WTC11 (cell line): Measurements from ENCODE around the gene ARHGEF12. TPM values are rescaled to one million over a fixed set of nuclear protein-coding genes. Genes with fewer than 3 reads are reported as not detected.

Source experiments
- ATAC-seq: fragments of 200-7000 bp; cut with Tn5 transposase; 2 replicates; pipeline ENCODE4 v1.10.0; 2021; ENCODE audit warnings: mild to moderate bottlenecking, moderate library complexity
- CTCF ChIA-PET: fragments of 300-600 bp; sonication (Branson Sonifier 250); formaldehyde crosslinking; loops from one replicate; lab custom pipeline; 2021; ENCODE audit warnings: antibody characterized with exemption; lab: Charles Lee
- POLR2A ChIA-PET: fragments of 350-600 bp; sonication (Branson Sonifier 250); formaldehyde crosslinking; loops from one replicate; lab custom pipeline; 2021; ENCODE audit warnings: antibody characterized with exemption; lab: Charles Lee
- DNase-seq: peaks from one replicate; pipeline ENCODE4 v3.0.0; 2021; ENCODE audit warnings: low spot score
- H3K27ac Mint-ChIP-seq: 2 replicates; pipeline ENCODE4 v1.8.0; 2021; ENCODE audit warnings: mixed read lengths
- H3K27me3 Mint-ChIP-seq: 2 replicates; pipeline ENCODE4 v1.8.0; 2021; ENCODE audit warnings: low read depth, mild to moderate bottlenecking, moderate library complexity, mixed read lengths
- H3K36me3 Mint-ChIP-seq: 2 replicates; pipeline ENCODE4 v1.8.0; 2021; ENCODE audit warnings: mixed read lengths
- H3K4me1 Mint-ChIP-seq: 2 replicates; pipeline ENCODE4 v1.8.0; 2022; ENCODE audit warnings: mixed read lengths
- H3K4me3 Mint-ChIP-seq: 2 replicates; pipeline ENCODE4 v1.8.0; 2021; ENCODE audit warnings: mild to moderate bottlenecking, moderate library complexity, mixed read lengths
- H3K9me3 Mint-ChIP-seq: 2 replicates; pipeline ENCODE4 v1.8.0; 2021; ENCODE audit warnings: mixed read lengths
- ELF4 ChIP-seq: sonication (generic); formaldehyde crosslinking; IDR thresholded peaks from 2 replicates; pipeline ENCODE4 v1.8.1; 2022; ENCODE audit warnings: low read depth, mild to moderate bottlenecking, moderate library complexity, missing genetic modification reagents
- EMX1 ChIP-seq: fragments of 250-450 bp; sonication (Bioruptor Pico); IDR thresholded peaks from 2 replicates; pipeline ENCODE4 v1.8.0; 2021; ENCODE audit warnings: mild to moderate bottlenecking
- ETV6 ChIP-seq: sonication (generic); formaldehyde crosslinking; IDR thresholded peaks from 2 replicates; pipeline ENCODE4 v1.8.1; 2022; ENCODE audit warnings: mild to moderate bottlenecking, missing genetic modification reagents
- HMGA2 ChIP-seq: fragments of 250-450 bp; sonication (Bioruptor Pico); IDR thresholded peaks from 2 replicates; pipeline ENCODE4 v1.4.0; 2021; ENCODE audit warnings: mild to moderate bottlenecking, moderate library complexity
- JUN ChIP-seq: sonication (generic); formaldehyde crosslinking; IDR thresholded peaks from 2 replicates; pipeline ENCODE4 v1.8.0; 2023; ENCODE audit warnings: mild to moderate bottlenecking, missing genetic modification reagents
- NFYB ChIP-seq: sonication (generic); formaldehyde crosslinking; conservative IDR thresholded peaks from 2 replicates; pipeline ENCODE4 v1.8.0; 2022; ENCODE audit warnings: low read depth, missing genetic modification reagents
- RORB ChIP-seq: fragments of 250-450 bp; sonication (Bioruptor Pico); IDR thresholded peaks from 2 replicates; pipeline ENCODE4 v1.9.0; 2021; ENCODE audit warnings: mild to moderate bottlenecking
- SMAD3 ChIP-seq: sonication (generic); formaldehyde crosslinking; IDR thresholded peaks from 2 replicates; pipeline ENCODE4 v1.8.0; 2022; ENCODE audit warnings: missing genetic modification reagents, mild to moderate bottlenecking, borderline replicate concordance
- SMAD4 ChIP-seq: sonication (generic); formaldehyde crosslinking; IDR thresholded peaks from 2 replicates; pipeline ENCODE4 v1.8.0; 2022; ENCODE audit warnings: mild to moderate bottlenecking, missing genetic modification reagents
- SOX15 ChIP-seq: fragments of 250-450 bp; sonication (Bioruptor Pico); IDR thresholded peaks from 2 replicates; pipeline ENCODE4 v1.9.0; 2021; ENCODE audit warnings: mild to moderate bottlenecking
- SP1 ChIP-seq: sonication (generic); formaldehyde crosslinking; conservative IDR thresholded peaks from 2 replicates; pipeline ENCODE4 v1.8.1; 2022; ENCODE audit warnings: missing genetic modification reagents
- TEAD4 ChIP-seq: sonication (generic); formaldehyde crosslinking; IDR thresholded peaks from 2 replicates; pipeline ENCODE4 v1.8.0; 2022; ENCODE audit warnings: mild to moderate bottlenecking, missing genetic modification reagents
- ZNF423 ChIP-seq: fragments of 250-450 bp; sonication (Bioruptor Pico); IDR thresholded peaks from 2 replicates; pipeline ENCODE4 v2.1.2; 2022; ENCODE audit warnings: mild to moderate bottlenecking, moderate library complexity
- total RNA-seq: library from RNA; stranded (reverse); gene quantifications from 3 replicates; pipeline ENCODE4 v1.2.3, GENCODE V29; 2021
- TF ChIP-seq, protein P1 (sequence below): fragments of 250-450 bp; sonication (Bioruptor Pico); IDR thresholded peaks from 2 replicates; pipeline ENCODE4 v1.9.0; 2021; ENCODE audit warnings: mild to moderate bottlenecking
- TF ChIP-seq, protein P2 (sequence below): sonication (generic); formaldehyde crosslinking; IDR thresholded peaks from 2 replicates; pipeline ENCODE4 v1.8.1; 2023; ENCODE audit warnings: mild to moderate bottlenecking, missing genetic modification reagents
- TF ChIP-seq, protein P3 (sequence below): sonication (generic); formaldehyde crosslinking; IDR thresholded peaks from 2 replicates; pipeline ENCODE4 v1.8.1; 2022; ENCODE audit warnings: low read depth, mild to moderate bottlenecking, moderate library complexity, missing genetic modification reagents, borderline replicate concordance

The ARHGEF12 gene
- total RNA-seq, 1 experiment from 2014 or later, result 35.8 TPM

DNA sequence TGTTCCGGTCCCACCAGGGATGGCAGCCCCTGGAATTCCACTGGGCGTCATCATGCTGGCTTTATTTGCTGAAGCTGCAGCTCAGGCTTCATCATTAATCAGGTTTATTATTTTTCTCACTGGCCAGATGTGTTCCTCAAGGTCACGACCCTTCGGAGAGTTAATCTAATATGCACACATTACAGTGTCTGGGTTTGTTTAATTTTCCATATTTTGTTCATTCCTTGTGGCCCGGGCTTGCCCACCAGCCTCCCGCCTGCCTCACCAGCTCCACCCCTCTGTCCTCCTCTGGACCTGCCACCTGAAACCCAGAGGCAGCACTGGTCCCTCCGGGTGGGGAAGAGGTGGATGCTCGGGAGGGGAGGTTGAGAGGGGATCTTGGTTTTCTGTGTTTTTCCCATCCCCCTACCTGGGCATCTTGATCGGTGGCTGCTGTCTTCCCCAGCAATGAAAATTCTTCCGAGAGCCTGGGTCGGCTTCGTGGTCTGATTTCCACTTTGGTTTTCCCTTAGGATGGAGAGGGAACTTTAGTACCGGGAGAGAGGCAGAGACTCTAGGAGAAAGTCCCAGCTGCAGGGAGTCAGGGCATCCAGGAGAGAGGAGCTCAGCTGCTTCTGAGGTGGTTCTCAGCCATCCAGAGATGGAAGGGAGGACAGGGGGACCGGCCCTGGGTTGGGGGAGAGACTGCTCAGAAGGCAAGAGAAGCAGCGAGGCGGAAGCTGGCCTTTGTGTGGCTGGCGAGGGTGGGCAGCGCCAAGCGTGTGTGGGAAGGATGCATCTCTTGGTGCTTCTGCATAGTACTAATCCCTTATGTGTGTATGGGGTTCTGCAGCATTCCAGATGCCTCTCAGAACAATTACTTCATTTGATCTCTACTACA, 177.5 kb downstream of the ARHGEF12 start:
- no peak for DNase-seq

DNA sequence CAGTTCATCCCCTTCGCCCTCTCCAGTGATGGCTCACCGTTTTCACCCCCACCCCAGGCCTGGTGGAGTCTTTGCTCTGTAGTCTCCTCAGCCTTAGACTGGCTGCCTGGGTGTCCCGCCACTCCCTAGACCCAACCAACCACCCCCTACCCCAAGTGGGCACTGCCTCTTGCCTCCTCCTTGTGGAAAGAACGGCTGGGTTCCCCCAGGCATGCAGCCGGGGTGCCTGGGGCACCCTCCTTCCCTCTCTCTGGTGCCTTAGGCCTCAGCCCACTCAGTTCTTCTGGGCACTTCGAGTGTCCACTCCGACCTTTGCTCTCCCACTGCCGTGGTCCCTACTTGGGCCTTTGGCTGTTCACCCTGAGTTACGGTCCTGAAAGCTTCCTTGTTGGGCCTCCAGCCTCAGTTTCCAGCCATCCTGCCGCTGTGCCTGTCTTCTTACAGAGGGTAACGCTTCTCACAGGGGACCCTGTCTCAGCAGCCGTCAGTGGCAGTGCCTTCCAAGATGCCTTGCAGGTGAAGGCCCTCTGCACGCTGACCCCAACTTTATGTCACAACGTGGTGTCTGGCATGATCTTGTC, 178.4 kb downstream of the ARHGEF12 start:
- DNase-seq (no peak), ATAC-seq (no peak)
- TF ChIP-seq, protein P1, sequence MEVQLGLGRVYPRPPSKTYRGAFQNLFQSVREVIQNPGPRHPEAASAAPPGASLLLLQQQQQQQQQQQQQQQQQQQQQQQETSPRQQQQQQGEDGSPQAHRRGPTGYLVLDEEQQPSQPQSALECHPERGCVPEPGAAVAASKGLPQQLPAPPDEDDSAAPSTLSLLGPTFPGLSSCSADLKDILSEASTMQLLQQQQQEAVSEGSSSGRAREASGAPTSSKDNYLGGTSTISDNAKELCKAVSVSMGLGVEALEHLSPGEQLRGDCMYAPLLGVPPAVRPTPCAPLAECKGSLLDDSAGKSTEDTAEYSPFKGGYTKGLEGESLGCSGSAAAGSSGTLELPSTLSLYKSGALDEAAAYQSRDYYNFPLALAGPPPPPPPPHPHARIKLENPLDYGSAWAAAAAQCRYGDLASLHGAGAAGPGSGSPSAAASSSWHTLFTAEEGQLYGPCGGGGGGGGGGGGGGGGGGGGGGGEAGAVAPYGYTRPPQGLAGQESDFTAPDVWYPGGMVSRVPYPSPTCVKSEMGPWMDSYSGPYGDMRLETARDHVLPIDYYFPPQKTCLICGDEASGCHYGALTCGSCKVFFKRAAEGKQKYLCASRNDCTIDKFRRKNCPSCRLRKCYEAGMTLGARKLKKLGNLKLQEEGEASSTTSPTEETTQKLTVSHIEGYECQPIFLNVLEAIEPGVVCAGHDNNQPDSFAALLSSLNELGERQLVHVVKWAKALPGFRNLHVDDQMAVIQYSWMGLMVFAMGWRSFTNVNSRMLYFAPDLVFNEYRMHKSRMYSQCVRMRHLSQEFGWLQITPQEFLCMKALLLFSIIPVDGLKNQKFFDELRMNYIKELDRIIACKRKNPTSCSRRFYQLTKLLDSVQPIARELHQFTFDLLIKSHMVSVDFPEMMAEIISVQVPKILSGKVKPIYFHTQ, result no peak
- TF ChIP-seq JUN, result no peak
- TF ChIP-seq SMAD3 (CRISPR knock-in tag), result no peak
- TF ChIP-seq HMGA2 (CRISPR knock-in tag), result no peak
- Mint-ChIP-seq H3K9me3 (no peaks in the 10 kb centered on the region), H3K27me3 (peaks cover 21% of the 10 kb centered on the region), H3K36me3 (no peaks in the 10 kb centered on the region), H3K27ac (no peak overlapping the region), H3K4me1 (peaks cover 29% of the 10 kb centered on the region), H3K4me3 (no peak overlapping the region)
- ChIA-PET POLR2A (interaction anchor here (1.0 kb wide), 1 partner anchor 11 kb away, joined by 3 read pairs; no protein-coding TSS in a partner anchor), CTCF (interaction anchor here (1.0 to 4.3 kb wide), 3 partner anchors 13 to 170 kb away, joined by 3 to 34 read pairs (median 4); no protein-coding TSS in a partner anchor)

More for the DNA sequence above, 177.5 kb downstream of the ARHGEF12 start:
- no peak for ATAC-seq
- Mint-ChIP-seq H3K36me3 (no peaks in the 10 kb centered on the region), H3K4me3 (no peak overlapping the region), H3K27ac (no peak overlapping the region), H3K9me3 (no peaks in the 10 kb centered on the region), H3K4me1 (peaks cover 29% of the 10 kb centered on the region), H3K27me3 (peaks cover 25% of the 10 kb centered on the region)
- ChIA-PET POLR2A (interaction anchor here (1.0 kb wide), 1 partner anchor 12 kb away, joined by 3 read pairs; no protein-coding TSS in a partner anchor), CTCF (interaction anchor here (0.6 to 4.3 kb wide), 24 partner anchors 9 to 434 kb away, joined by 3 to 34 read pairs (median 4); no protein-coding TSS in a partner anchor)
- TF ChIP-seq, protein P2, sequence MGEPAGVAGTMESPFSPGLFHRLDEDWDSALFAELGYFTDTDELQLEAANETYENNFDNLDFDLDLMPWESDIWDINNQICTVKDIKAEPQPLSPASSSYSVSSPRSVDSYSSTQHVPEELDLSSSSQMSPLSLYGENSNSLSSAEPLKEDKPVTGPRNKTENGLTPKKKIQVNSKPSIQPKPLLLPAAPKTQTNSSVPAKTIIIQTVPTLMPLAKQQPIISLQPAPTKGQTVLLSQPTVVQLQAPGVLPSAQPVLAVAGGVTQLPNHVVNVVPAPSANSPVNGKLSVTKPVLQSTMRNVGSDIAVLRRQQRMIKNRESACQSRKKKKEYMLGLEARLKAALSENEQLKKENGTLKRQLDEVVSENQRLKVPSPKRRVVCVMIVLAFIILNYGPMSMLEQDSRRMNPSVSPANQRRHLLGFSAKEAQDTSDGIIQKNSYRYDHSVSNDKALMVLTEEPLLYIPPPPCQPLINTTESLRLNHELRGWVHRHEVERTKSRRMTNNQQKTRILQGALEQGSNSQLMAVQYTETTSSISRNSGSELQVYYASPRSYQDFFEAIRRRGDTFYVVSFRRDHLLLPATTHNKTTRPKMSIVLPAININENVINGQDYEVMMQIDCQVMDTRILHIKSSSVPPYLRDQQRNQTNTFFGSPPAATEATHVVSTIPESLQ (CRISPR knock-in tag), result no peak
- TF ChIP-seq TEAD4 (CRISPR knock-in tag) (no peak), ETV6 (CRISPR knock-in tag) (no peak), SP1 (CRISPR knock-in tag) (no peak), NFYB (CRISPR knock-in tag) (no peak), JUN (no peak), EMX1 (CRISPR knock-in tag) (no peak), ELF4 (CRISPR knock-in tag) (no peak), ZNF423 (CRISPR knock-in tag) (no peak), SMAD4 (CRISPR knock-in tag) (no peak), SOX15 (no peak), RORB (CRISPR knock-in tag) (no peak)
- TF ChIP-seq, protein P3, sequence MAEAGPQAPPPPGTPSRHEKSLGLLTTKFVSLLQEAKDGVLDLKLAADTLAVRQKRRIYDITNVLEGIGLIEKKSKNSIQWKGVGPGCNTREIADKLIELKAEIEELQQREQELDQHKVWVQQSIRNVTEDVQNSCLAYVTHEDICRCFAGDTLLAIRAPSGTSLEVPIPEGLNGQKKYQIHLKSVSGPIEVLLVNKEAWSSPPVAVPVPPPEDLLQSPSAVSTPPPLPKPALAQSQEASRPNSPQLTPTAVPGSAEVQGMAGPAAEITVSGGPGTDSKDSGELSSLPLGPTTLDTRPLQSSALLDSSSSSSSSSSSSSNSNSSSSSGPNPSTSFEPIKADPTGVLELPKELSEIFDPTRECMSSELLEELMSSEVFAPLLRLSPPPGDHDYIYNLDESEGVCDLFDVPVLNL (CRISPR knock-in tag), result no peak
